Naive B cell (primary cell): ENCODE results near the gene CTPS2. TPM values are rescaled to one million over a fixed set of nuclear protein-coding genes. Genes with fewer than 3 reads are reported as not detected.
"Not testable (repeated sequence)": the region's sequence is repeated elsewhere in the genome, so short reads cannot be mapped to it uniquely, and the experiment has no call there.

Experiments used
- ATAC-seq, 2 donors: fragments of 150-1000 bp; cut with Tn5 transposase; 2 replicates each; pipeline ENCODE4 v1.10.0; 2021; ENCODE audit warnings: low read depth in 2 of 2, mild to moderate bottlenecking in 2 of 2, moderate library complexity in 2 of 2
- DNase-seq: peaks from one replicate; pipeline ENCODE4 v3.0.0; 2022
- H3K27ac Mint-ChIP-seq, 6 donors: one replicate each; pipeline ENCODE4 v1.8.0; 2020 to 2022; ENCODE audit warnings: mild to moderate bottlenecking in 6 of 6, mixed read lengths in 6 of 6, moderate library complexity in 5 of 6, inconsistent platforms in 2 of 6
- H3K27me3 Mint-ChIP-seq, 3 donors: one replicate each; pipeline ENCODE4 v1.8.0; 2021 to 2022; ENCODE audit warnings: mixed read lengths in 3 of 3, mild to moderate bottlenecking in 1 of 3
- H3K36me3 Mint-ChIP-seq, 2 donors: one replicate each; pipeline ENCODE4 v1.8.0; 2020 to 2022; ENCODE audit warnings: mixed read lengths in 2 of 2, inconsistent platforms in 1 of 2, mild to moderate bottlenecking in 1 of 2
- H3K4me1 Mint-ChIP-seq, 3 donors: one replicate each; pipeline ENCODE4 v1.8.0; 2020 to 2022; ENCODE audit warnings: mixed read lengths in 3 of 3, inconsistent platforms in 1 of 3, mild to moderate bottlenecking in 1 of 3, moderate library complexity in 1 of 3
- H3K4me3 Mint-ChIP-seq, 8 donors: one replicate each; pipeline ENCODE4 v1.8.0; 2020 to 2022; ENCODE audit warnings: mild to moderate bottlenecking in 8 of 8, mixed read lengths in 8 of 8, moderate library complexity in 8 of 8, inconsistent platforms in 2 of 8
- H3K9me3 Mint-ChIP-seq, 7 donors: one replicate each; pipeline ENCODE4 v1.8.0; 2020 to 2022; ENCODE audit warnings: mixed read lengths in 7 of 7, mild to moderate bottlenecking in 5 of 7, inconsistent platforms in 2 of 7, moderate library complexity in 1 of 7
- polyA plus RNA-seq, 6 donors: library from polyadenylated mRNA; unstranded; fragments of 300-500 nt; fragmentation: Illumina TruSeq; gene quantifications; one replicate each; pipeline ENCODE4 v1.2.3, GENCODE V29; 2021; ENCODE audit warnings: low read depth in 6 of 6

CTPS2 gene
- polyA plus RNA-seq, 6 donors from 2014 or later: 3.2 to 6.0 (median 4.7) TPM

DNA sequence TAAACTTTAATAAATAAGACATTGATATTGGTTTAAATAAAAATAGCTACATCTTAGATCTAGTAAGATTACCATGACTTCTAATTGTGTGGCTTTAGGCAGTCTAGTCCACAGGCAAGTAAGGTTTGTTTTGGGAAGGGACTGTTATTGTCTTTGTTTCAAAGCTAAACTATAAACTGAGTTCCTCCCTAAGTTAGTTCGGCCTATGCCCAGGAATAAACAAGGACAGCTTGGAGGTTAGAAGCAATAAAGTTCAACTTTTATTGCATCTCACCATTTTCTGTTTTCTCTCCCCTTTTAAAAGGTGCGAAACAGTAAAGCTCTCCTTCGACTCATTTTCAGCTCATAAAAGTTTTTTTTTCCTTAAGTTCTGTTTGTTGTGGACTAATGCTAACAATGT lies 133.0 kb downstream of the CTPS2 start:
- no peak for DNase-seq
- Mint-ChIP-seq H3K27ac (no peak overlapping the region), H3K27me3 (peaks cover 0 to 5% (median 0%) of the 10 kb centered on the region in 3 donors), H3K4me1 (no peaks in the 10 kb centered on the region), H3K9me3 (peaks cover 1 to 36% (median 15%) of the 10 kb centered on the region in 7 donors), H3K4me3 (no peak overlapping the region), H3K36me3 (peaks cover 0 to 8% of the 10 kb centered on the region in 2 donors)
- ATAC-seq: no peak

GRCh38 chrX:16578218-16578617 lies 134.3 kb downstream of the CTPS2 start:
- no peaks in the 10 kb centered on the region for H3K4me1 Mint-ChIP-seq
- ATAC-seq (no peak), DNase-seq (no peak)
- H3K9me3 Mint-ChIP-seq: peaks cover 1 to 29% (median 15%) of the 10 kb centered on the region in 7 donors
- no peak overlapping the region for H3K4me3 Mint-ChIP-seq
- H3K27ac Mint-ChIP-seq: no peak overlapping the region
- peaks cover 0 to 8% of the 10 kb centered on the region in 2 donors for H3K36me3 Mint-ChIP-seq
- H3K27me3 Mint-ChIP-seq: peaks cover 0 to 5% (median 0%) of the 10 kb centered on the region in 3 donors

- no peak overlapping the region for H3K27ac Mint-ChIP-seq
- H3K4me3 Mint-ChIP-seq: no peak overlapping the region
- H3K27me3 Mint-ChIP-seq: peaks cover 0 to 5% (median 0%) of the 10 kb centered on the region in 3 donors
- peaks cover 1 to 22% (median 12%) of the 10 kb centered on the region in 7 donors for H3K9me3 Mint-ChIP-seq
- DNase-seq (no peak), ATAC-seq (no peak)
- no peaks in the 10 kb centered on the region for H3K4me1 Mint-ChIP-seq
- H3K36me3 Mint-ChIP-seq: peaks cover 0 to 8% of the 10 kb centered on the region in 2 donors
Observed at GRCh38 chrX:16577483-16578029, 134.9 kb downstream of the CTPS2 start.

GRCh38 chrX:16575388-16575787 lies 137.1 kb downstream of the CTPS2 start:
- not testable (repeated sequence) for H3K4me3 Mint-ChIP-seq, H3K4me1 Mint-ChIP-seq, H3K27me3 Mint-ChIP-seq, H3K36me3 Mint-ChIP-seq, H3K27ac Mint-ChIP-seq, H3K9me3 Mint-ChIP-seq, ATAC-seq, DNase-seq

DNA sequence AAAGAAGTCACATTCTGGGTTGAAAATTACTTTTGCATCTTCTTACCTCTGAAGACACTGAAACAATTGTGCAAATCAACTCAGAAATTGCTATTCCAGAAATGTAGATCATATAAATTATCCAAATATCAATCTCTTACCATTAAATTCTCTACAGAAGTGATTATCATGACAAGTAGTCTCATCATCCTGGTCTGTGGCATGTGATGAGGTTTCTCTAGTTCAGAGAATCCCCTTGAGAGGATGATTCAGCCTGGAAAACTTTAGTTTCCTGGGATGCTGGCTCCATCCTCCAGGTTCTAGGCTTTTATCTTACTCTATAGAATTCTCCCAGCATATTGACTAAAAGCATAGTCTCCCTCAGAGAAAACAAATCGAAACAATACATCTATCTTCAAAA lies 138.7 kb downstream of the CTPS2 start:
- peaks cover 0 to 4% (median 0%) of the 10 kb centered on the region in 7 donors for H3K9me3 Mint-ChIP-seq
- H3K36me3 Mint-ChIP-seq: no peaks in the 10 kb centered on the region
- no peaks in the 10 kb centered on the region for H3K27me3 Mint-ChIP-seq
- DNase-seq: no peak
- no peak overlapping the region for H3K27ac Mint-ChIP-seq
- H3K4me3 Mint-ChIP-seq: no peak overlapping the region
- no peaks in the 10 kb centered on the region for H3K4me1 Mint-ChIP-seq
- no peak for ATAC-seq

GRCh38 chrX:16567681-16568080 lies 144.8 kb downstream of the CTPS2 start:
- Mint-ChIP-seq H3K27me3 (no peaks in the 10 kb centered on the region), H3K4me3 (no peak overlapping the region), H3K4me1 (no peaks in the 10 kb centered on the region), H3K9me3 (no peaks in the 10 kb centered on the region), H3K36me3 (no peaks in the 10 kb centered on the region), H3K27ac (no peak overlapping the region)
- ATAC-seq (no peak), DNase-seq (no peak)

- no peaks in the 10 kb centered on the region for H3K27me3 Mint-ChIP-seq
- no peak for DNase-seq
- no peak overlapping the region for H3K4me3 Mint-ChIP-seq
Observed at GRCh38 chrX:16566571-16566970, 145.9 kb downstream of the CTPS2 start.

GRCh38 chrX:16560173-16560572 lies 152.3 kb downstream of the CTPS2 start:
- H3K27me3 Mint-ChIP-seq: no peaks in the 10 kb centered on the region
- ATAC-seq: no peak
- H3K4me1 Mint-ChIP-seq: no peaks in the 10 kb centered on the region

More at GRCh38 chrX:16566571-16566970, 145.9 kb downstream of the CTPS2 start:
- no peak for ATAC-seq
- Mint-ChIP-seq H3K4me1 (no peaks in the 10 kb centered on the region), H3K9me3 (no peaks in the 10 kb centered on the region), H3K27ac (no peak overlapping the region), H3K36me3 (no peaks in the 10 kb centered on the region)

DNA sequence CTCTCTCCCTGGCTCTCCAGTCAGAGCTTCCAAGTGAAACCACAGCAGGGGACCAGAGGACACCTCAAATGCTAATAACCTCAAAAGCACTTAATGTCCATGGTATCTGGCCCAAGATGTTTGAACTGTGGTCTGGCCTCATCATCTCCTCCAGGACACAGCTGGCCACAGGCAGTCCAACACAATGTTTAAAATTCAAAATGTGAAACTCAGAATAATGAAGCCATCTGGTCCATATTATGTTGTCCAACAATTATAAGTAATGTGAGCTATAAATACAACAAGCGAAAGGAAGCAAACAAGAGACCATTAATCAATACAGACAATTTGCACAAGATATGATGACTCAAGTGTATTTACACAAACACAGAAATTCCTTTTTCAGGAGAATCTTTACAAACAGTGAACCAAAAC lies 153.3 kb downstream of the CTPS2 start:
- Mint-ChIP-seq H3K27me3 (no peaks in the 10 kb centered on the region), H3K36me3 (no peaks in the 10 kb centered on the region), H3K4me1 (no peaks in the 10 kb centered on the region), H3K9me3 (peaks cover 0 to 4% (median 0%) of the 10 kb centered on the region in 7 donors), H3K27ac (no peak overlapping the region), H3K4me3 (no peak overlapping the region)
- ATAC-seq: no peak
- no peak for DNase-seq

More at GRCh38 chrX:16560173-16560572, 152.3 kb downstream of the CTPS2 start:
- Mint-ChIP-seq H3K4me3 (no peak overlapping the region), H3K27ac (no peak overlapping the region), H3K36me3 (no peaks in the 10 kb centered on the region), H3K9me3 (peaks cover 0 to 4% (median 0%) of the 10 kb centered on the region in 7 donors)
- DNase-seq: no peak

- H3K9me3 Mint-ChIP-seq: peaks cover 0 to 4% (median 0%) of the 10 kb centered on the region in 7 donors
- DNase-seq: no peak
- no peak overlapping the region for H3K27ac Mint-ChIP-seq
- H3K4me1 Mint-ChIP-seq: no peaks in the 10 kb centered on the region
- no peaks in the 10 kb centered on the region for H3K27me3 Mint-ChIP-seq
- no peaks in the 10 kb centered on the region for H3K36me3 Mint-ChIP-seq
- no peak for ATAC-seq
- no peak overlapping the region for H3K4me3 Mint-ChIP-seq
Observed at GRCh38 chrX:16558489-16558888, 154.0 kb downstream of the CTPS2 start.

GRCh38 chrX:16552546-16552945 lies 159.9 kb downstream of the CTPS2 start:
- ATAC-seq (no peak), DNase-seq (no peak)
- Mint-ChIP-seq H3K27me3 (no peaks in the 10 kb centered on the region), H3K4me1 (no peaks in the 10 kb centered on the region), H3K9me3 (peaks cover 0 to 4% (median 0%) of the 10 kb centered on the region in 7 donors), H3K4me3 (no peak overlapping the region), H3K27ac (no peak overlapping the region), H3K36me3 (no peaks in the 10 kb centered on the region)

DNA sequence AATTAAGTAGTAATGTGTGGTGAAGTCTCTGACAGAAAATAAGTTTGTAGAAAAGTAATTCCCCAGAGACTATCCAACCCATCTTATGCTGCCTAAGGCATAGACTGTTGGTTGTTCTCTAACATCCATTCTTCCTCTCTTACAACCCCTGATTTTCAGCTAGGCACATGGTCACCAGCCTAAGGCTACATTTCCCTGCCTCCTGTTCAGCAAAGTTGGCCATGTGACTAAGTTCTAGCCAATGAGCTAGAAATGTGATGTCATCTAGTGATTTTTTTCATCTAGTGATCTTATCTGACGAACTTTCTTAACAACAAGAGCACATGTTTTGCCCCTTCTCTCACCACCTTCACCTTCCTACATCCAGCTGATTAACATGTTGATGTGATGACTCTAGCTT lies 164.8 kb downstream of the CTPS2 start:
- no peak for DNase-seq
- peak overlapping the region in 1 of 6 donors; percentile 21 for H3K27ac Mint-ChIP-seq
- no peaks in the 10 kb centered on the region for H3K27me3 Mint-ChIP-seq
- no peaks in the 10 kb centered on the region for H3K36me3 Mint-ChIP-seq
- H3K4me3 Mint-ChIP-seq: no peak overlapping the region
- H3K9me3 Mint-ChIP-seq: peaks cover 0 to 8% (median 0%) of the 10 kb centered on the region in 7 donors
- no peak for ATAC-seq
- no peaks in the 10 kb centered on the region for H3K4me1 Mint-ChIP-seq

GRCh38 chrX:16544969-16545368 lies 167.5 kb downstream of the CTPS2 start:
- Mint-ChIP-seq H3K36me3 (no peaks in the 10 kb centered on the region), H3K27ac (no peak overlapping the region), H3K4me3 (no peak overlapping the region), H3K27me3 (no peaks in the 10 kb centered on the region), H3K4me1 (no peaks in the 10 kb centered on the region), H3K9me3 (peaks cover 0 to 8% (median 0%) of the 10 kb centered on the region in 7 donors)
- DNase-seq: no peak
- no peak for ATAC-seq
